ENCODE measurements around the gene USP12.

Gene USP12

DNA sequence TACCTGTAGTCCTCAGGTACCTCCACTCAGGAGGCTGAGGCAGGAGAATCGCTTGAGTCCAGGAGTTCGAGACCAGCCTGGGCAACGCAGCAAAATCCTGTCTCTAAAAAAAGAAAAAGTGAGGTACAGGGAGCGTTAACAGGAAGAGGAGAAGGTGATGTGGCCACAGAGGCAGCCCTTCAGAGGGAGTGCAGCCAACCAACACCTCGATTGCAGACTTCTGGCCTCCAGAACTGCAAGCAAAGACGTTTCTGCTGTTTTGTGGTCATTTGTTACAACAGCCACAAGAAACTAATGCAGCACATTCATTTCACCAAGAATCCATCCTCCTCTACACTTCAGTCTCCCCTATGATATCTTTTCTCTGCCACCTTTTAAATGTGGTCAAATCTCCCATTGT is 145.2 kb downstream of the USP12 start:
- Histone ChIP-seq H2AFZ (ENCODE audit: low read depth, low read length) (no peak overlapping the region), H3K79me2 (ENCODE audit: low read length) (no peaks in the 10 kb centered on the region), H4K20me1 (ENCODE audit: insufficient read depth, low read length) (no peaks in the 10 kb centered on the region), H3K4me1 (ENCODE audit: low read length) (no peaks in the 10 kb centered on the region), H3K4me3 (ENCODE audit: low read length) (no peak overlapping the region), H3K36me3 (replicated peaks; ENCODE audit: low read depth, low read length) (no peaks in the 10 kb centered on the region), H3K4me2 (ENCODE audit: low read length) (no peak overlapping the region), H3K9me3 (ENCODE audit: insufficient read depth, low read length) (no peaks in the 10 kb centered on the region), H3K27ac (ENCODE audit: low read length) (no peak overlapping the region), H3K27me3 (ENCODE audit: low read depth, low read length) (no peaks in the 10 kb centered on the region), H3K9ac (ENCODE audit: low read length) (no peak overlapping the region)
- TF ChIP-seq EZH2phosphoT487 (IDR thresholded peaks at IDR 0.05; ENCODE audit: low read depth), result no peak
- TF ChIP-seq, protein P1, sequence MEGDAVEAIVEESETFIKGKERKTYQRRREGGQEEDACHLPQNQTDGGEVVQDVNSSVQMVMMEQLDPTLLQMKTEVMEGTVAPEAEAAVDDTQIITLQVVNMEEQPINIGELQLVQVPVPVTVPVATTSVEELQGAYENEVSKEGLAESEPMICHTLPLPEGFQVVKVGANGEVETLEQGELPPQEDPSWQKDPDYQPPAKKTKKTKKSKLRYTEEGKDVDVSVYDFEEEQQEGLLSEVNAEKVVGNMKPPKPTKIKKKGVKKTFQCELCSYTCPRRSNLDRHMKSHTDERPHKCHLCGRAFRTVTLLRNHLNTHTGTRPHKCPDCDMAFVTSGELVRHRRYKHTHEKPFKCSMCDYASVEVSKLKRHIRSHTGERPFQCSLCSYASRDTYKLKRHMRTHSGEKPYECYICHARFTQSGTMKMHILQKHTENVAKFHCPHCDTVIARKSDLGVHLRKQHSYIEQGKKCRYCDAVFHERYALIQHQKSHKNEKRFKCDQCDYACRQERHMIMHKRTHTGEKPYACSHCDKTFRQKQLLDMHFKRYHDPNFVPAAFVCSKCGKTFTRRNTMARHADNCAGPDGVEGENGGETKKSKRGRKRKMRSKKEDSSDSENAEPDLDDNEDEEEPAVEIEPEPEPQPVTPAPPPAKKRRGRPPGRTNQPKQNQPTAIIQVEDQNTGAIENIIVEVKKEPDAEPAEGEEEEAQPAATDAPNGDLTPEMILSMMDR (IDR thresholded peaks at IDR 0.05; ENCODE audit: low read depth, low read length), result no peak

DNA sequence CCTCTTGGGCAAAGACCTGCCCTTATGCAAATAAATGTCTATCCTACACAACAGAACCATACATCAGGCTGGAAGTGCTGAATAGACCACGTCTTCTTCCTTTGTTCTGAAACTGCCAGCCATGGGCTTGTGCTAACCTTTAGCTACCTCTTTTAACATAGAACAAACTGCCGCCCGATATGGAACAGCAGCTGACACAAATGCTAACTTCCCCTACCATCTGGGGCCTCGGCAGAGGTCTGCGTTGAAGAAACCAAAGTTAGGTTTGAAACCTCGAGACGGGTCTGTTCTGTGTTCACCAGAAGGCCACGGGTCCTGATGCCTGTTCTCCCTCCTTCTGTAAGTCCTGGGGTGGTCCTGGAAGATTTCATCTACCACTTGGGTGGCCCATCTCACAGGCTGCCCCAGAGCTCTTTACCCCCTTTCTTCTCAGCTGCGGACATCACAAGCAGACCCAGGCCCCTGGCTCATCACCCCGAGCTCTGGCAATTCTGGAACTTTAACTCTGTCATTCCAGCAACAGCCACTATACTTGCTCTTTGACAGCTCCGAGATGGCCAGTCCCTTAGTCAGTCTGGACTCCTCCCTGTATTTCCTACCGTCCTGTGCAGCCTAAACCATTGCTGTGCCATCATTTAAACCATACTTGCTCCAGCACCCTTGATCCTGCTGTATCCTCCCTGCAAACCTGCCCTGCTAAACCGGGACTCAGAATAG is 146.7 kb downstream of the USP12 start:
- TF ChIP-seq, protein P1 (IDR thresholded peaks at IDR 0.05; ENCODE audit: low read depth, low read length), result no peak
- TF ChIP-seq EZH2phosphoT487 (IDR thresholded peaks at IDR 0.05; ENCODE audit: low read depth), result no peak
- Histone ChIP-seq H3K27ac (ENCODE audit: low read length) (no peak overlapping the region), H3K27me3 (ENCODE audit: low read depth, low read length) (no peaks in the 10 kb centered on the region), H3K79me2 (ENCODE audit: low read length) (no peaks in the 10 kb centered on the region), H3K9ac (ENCODE audit: low read length) (no peak overlapping the region), H2AFZ (ENCODE audit: low read depth, low read length) (no peak overlapping the region), H4K20me1 (ENCODE audit: insufficient read depth, low read length) (no peaks in the 10 kb centered on the region), H3K36me3 (replicated peaks; ENCODE audit: low read depth, low read length) (no peaks in the 10 kb centered on the region), H3K4me2 (ENCODE audit: low read length) (no peak overlapping the region), H3K4me3 (ENCODE audit: low read length) (no peak overlapping the region), H3K4me1 (ENCODE audit: low read length) (no peaks in the 10 kb centered on the region), H3K9me3 (ENCODE audit: insufficient read depth, low read length) (no peaks in the 10 kb centered on the region)

DNA sequence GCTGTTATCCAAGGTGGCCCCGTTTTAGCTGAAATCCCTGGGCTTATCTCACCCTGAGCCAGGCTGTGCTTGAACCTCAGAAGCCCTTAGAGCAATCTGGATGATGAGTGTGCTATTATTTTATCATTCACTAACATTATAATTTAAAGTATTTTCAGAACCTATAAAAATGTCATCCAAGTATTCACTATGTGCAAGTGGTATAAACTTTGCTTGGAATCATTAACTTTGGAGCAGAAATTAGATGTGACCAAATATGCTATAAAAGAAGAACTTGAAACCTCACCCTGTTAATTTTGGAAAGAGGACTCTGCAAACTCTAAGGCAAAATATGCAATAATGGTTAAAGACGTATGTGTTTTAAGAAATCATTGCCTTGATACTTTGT is 147.5 kb downstream of the USP12 start:
- Histone ChIP-seq H3K36me3 (replicated peaks; ENCODE audit: low read depth, low read length) (no peaks in the 10 kb centered on the region), H4K20me1 (ENCODE audit: insufficient read depth, low read length) (no peaks in the 10 kb centered on the region), H3K9ac (ENCODE audit: low read length) (no peak overlapping the region), H3K4me2 (ENCODE audit: low read length) (no peak overlapping the region), H3K27me3 (ENCODE audit: low read depth, low read length) (no peaks in the 10 kb centered on the region), H3K4me3 (ENCODE audit: low read length) (no peak overlapping the region), H3K4me1 (ENCODE audit: low read length) (no peaks in the 10 kb centered on the region), H3K27ac (ENCODE audit: low read length) (no peak overlapping the region), H2AFZ (ENCODE audit: low read depth, low read length) (no peak overlapping the region), H3K79me2 (ENCODE audit: low read length) (no peaks in the 10 kb centered on the region), H3K9me3 (ENCODE audit: insufficient read depth, low read length) (no peaks in the 10 kb centered on the region)
- TF ChIP-seq, protein P1 (IDR thresholded peaks at IDR 0.05; ENCODE audit: low read depth, low read length), result no peak
- TF ChIP-seq EZH2phosphoT487 (IDR thresholded peaks at IDR 0.05; ENCODE audit: low read depth), result no peak

GRCh38 chr13:27023385-27024073 is 148.1 kb downstream of the USP12 start:
- Histone ChIP-seq H3K9me3 (ENCODE audit: insufficient read depth, low read length) (no peaks in the 10 kb centered on the region), H3K79me2 (ENCODE audit: low read length) (no peaks in the 10 kb centered on the region), H3K4me3 (ENCODE audit: low read length) (no peak overlapping the region), H3K27me3 (ENCODE audit: low read depth, low read length) (no peaks in the 10 kb centered on the region), H2AFZ (ENCODE audit: low read depth, low read length) (no peak overlapping the region), H3K4me1 (ENCODE audit: low read length) (no peaks in the 10 kb centered on the region), H4K20me1 (ENCODE audit: insufficient read depth, low read length) (no peaks in the 10 kb centered on the region), H3K27ac (ENCODE audit: low read length) (no peak overlapping the region), H3K36me3 (replicated peaks; ENCODE audit: low read depth, low read length) (no peaks in the 10 kb centered on the region), H3K9ac (ENCODE audit: low read length) (no peak overlapping the region), H3K4me2 (ENCODE audit: low read length) (no peak overlapping the region)
- TF ChIP-seq EZH2phosphoT487 (IDR thresholded peaks at IDR 0.05; ENCODE audit: low read depth), result no peak
- TF ChIP-seq, protein P1 (IDR thresholded peaks at IDR 0.05; ENCODE audit: low read depth, low read length), result no peak

Measured in OCI-LY3 (cell line).